Activated naive CD8-positive, alpha-beta T cell (primary cell): ENCODE results near the gene NEIL3.
"Not testable (repeated sequence)": the region's sequence is repeated elsewhere in the genome, so short reads cannot be mapped to it uniquely, and the experiment has no call there.

Source experiments
- H3K27ac Mint-ChIP-seq: one replicate; pipeline ENCODE4 v1.8.0; 2021; ENCODE audit warnings: mixed read lengths
- H3K27me3 Mint-ChIP-seq: one replicate; pipeline ENCODE4 v1.8.0; 2021; ENCODE audit warnings: mixed read lengths
- H3K36me3 Mint-ChIP-seq: one replicate; pipeline ENCODE4 v1.8.0; 2021; ENCODE audit warnings: mixed read lengths
- H3K4me1 Mint-ChIP-seq: one replicate; pipeline ENCODE4 v1.8.0; 2021; ENCODE audit warnings: low read depth, mixed read lengths
- H3K4me3 Mint-ChIP-seq: one replicate; pipeline ENCODE4 v1.8.0; 2021; ENCODE audit warnings: mild to moderate bottlenecking, mixed read lengths
- H3K9me3 Mint-ChIP-seq: one replicate; pipeline ENCODE4 v1.8.0; 2021; ENCODE audit warnings: low read depth, mixed read lengths

Gene NEIL3

GRCh38 chr4:177288335-177288734 is 21.3 kb upstream of the NEIL3 start:
- H3K27ac Mint-ChIP-seq, result no peak overlapping the region
- H3K27me3 Mint-ChIP-seq, result no peaks in the 10 kb centered on the region
- H3K36me3 Mint-ChIP-seq, result no peaks in the 10 kb centered on the region
- H3K9me3 Mint-ChIP-seq, result no peaks in the 10 kb centered on the region
- H3K4me1 Mint-ChIP-seq, result no peaks in the 10 kb centered on the region
- no peak overlapping the region for H3K4me3 Mint-ChIP-seq

GRCh38 chr4:177290780-177291179 is 18.9 kb upstream of the NEIL3 start:
- Mint-ChIP-seq H3K4me1 (no peaks in the 10 kb centered on the region), H3K9me3 (no peaks in the 10 kb centered on the region), H3K27ac (no peak overlapping the region), H3K4me3 (no peak overlapping the region), H3K27me3 (no peaks in the 10 kb centered on the region), H3K36me3 (no peaks in the 10 kb centered on the region)

- H3K27me3 Mint-ChIP-seq, result no peaks in the 10 kb centered on the region
- no peak overlapping the region for H3K27ac Mint-ChIP-seq
- no peaks in the 10 kb centered on the region for H3K4me1 Mint-ChIP-seq
- no peak overlapping the region for H3K4me3 Mint-ChIP-seq
- H3K9me3 Mint-ChIP-seq, result no peaks in the 10 kb centered on the region
- no peaks in the 10 kb centered on the region for H3K36me3 Mint-ChIP-seq
Measured at GRCh38 chr4:177292171-177292570, 17.5 kb upstream of the NEIL3 start.

- Mint-ChIP-seq H3K4me3 (no peak overlapping the region), H3K4me1 (no peaks in the 10 kb centered on the region), H3K27ac (no peak overlapping the region), H3K27me3 (no peaks in the 10 kb centered on the region), H3K36me3 (peaks cover 2% of the 10 kb centered on the region), H3K9me3 (peaks cover 7% of the 10 kb centered on the region)
Measured at GRCh38 chr4:177293208-177294033, 16.3 kb upstream of the NEIL3 start.

DNA sequence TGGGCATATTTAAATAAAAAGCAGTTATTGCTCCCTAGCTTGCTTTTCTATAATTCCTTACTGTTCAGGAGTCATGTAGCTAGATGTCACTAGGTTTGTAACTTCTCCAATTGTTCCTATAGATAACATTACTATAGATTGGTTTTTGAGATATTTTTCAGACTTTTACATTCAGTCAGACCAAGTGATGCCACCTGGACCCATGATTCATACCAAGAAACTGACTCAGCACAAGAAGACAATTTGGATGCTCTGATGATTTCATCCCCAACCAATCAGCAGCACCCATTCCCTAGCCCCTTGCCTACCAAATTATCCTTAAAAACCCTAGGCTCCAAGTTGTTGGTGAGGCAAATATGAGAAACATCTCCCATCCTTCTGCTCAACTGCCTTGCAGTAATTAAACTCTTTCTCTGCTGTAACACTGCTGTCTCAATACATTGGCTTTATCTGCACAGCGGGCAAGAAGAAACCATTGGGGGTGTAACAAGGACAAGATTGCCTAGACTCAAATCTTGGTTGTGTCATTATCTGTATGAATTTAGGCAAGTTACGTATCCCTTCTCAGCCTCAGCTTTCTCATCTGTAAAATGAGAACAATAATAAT is 11.8 kb upstream of the NEIL3 start:
- Mint-ChIP-seq H3K4me3 (no peak overlapping the region), H3K27me3 (no peaks in the 10 kb centered on the region), H3K27ac (no peak overlapping the region), H3K36me3 (peaks cover 2% of the 10 kb centered on the region), H3K9me3 (peaks cover 7% of the 10 kb centered on the region), H3K4me1 (no peaks in the 10 kb centered on the region)

DNA sequence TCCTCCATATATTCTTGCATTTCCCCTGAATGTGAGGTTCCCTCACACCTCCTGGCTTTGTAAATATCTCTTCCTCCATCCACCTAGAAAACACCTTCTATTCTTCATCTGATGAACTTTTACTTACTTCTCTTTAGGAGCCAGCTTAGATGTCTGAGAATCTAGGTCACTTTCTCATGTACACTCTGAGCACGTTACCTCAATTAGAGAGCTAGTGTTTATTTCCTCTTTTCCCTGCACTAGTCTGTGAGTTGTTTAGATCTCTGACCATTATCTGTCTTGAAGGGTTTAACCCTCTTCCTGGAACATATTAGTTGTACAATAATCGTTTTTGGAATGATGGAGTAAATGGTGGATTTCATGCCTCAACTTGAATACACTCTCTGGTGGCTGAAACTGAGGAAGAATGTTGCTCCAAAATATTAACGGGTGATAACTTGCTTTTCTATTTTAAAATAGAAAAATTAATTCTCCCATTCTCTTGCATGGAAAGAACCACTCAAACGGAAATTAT is 8.5 kb upstream of the NEIL3 start:
- H3K4me1 Mint-ChIP-seq, result no peaks in the 10 kb centered on the region
- no peaks in the 10 kb centered on the region for H3K27me3 Mint-ChIP-seq
- H3K4me3 Mint-ChIP-seq, result no peak overlapping the region
- peaks cover 2% of the 10 kb centered on the region for H3K36me3 Mint-ChIP-seq
- no peak overlapping the region for H3K27ac Mint-ChIP-seq
- peaks cover 7% of the 10 kb centered on the region for H3K9me3 Mint-ChIP-seq

DNA sequence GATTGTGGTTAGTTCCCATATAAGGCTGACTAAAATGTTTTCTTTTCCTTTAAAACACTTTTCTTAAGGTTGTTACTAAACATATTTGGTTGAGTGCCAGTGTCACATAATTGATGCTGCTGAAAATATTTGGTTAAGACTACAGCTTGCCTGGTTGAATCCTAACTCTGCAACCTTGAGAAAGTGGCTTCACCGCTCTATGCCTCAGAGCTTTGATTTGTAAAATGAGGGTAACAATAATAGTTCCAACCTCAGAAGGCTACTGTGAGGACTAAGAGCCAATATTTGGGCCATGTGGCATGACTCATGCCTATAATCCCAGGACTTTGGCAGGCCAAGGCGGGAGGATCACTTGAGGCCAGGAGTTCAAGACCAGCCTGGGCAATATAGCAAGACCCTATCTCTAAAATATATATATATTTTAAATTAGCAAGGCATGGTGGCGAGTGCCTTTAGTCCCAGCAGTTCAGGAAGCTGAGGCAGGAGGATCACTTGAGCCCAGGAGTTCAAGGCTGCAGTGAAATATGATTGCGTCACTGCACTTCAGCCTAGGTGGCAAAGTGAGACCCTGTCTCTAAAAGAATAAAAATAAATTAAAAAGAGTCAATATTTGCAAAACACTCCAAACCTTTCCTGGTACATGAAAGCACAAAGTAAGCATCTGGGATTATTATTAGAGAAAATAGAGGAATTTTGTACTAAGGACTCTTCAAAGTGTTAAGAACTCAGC is 7.1 kb upstream of the NEIL3 start:
- Mint-ChIP-seq H3K36me3 (peaks cover 2% of the 10 kb centered on the region), H3K9me3 (peaks cover 7% of the 10 kb centered on the region), H3K4me1 (no peaks in the 10 kb centered on the region), H3K27ac (no peak overlapping the region), H3K4me3 (no peak overlapping the region), H3K27me3 (no peaks in the 10 kb centered on the region)

- Mint-ChIP-seq H3K27ac (no peak overlapping the region), H3K36me3 (no peaks in the 10 kb centered on the region), H3K9me3 (no peaks in the 10 kb centered on the region), H3K4me3 (no peak overlapping the region), H3K27me3 (no peaks in the 10 kb centered on the region), H3K4me1 (peaks cover 4% of the 10 kb centered on the region)
Measured at GRCh38 chr4:177304094-177304493, 5.6 kb upstream of the NEIL3 start.

DNA sequence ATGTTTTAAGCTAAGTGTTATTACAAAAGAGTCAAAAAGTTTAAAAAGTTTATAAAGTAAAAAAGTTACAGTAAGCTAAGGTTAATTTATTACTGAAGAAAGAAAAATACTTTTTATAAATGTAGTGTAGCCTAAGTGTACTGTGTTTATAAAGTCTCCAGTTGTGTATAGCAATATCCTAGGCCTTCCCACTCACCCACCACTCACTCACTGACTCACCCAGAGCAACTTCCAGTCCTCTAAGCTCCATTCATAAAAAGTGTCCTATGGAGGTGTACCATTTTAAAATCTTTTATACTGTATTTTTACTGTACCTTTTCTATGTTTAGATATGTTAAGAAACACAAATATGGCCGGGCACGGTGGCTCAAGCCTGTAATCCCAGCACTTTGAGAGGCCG is 4.8 kb upstream of the NEIL3 start:
- not testable (repeated sequence) for H3K9me3 Mint-ChIP-seq, H3K27me3 Mint-ChIP-seq, H3K4me3 Mint-ChIP-seq, H3K36me3 Mint-ChIP-seq, H3K27ac Mint-ChIP-seq, H3K4me1 Mint-ChIP-seq

DNA sequence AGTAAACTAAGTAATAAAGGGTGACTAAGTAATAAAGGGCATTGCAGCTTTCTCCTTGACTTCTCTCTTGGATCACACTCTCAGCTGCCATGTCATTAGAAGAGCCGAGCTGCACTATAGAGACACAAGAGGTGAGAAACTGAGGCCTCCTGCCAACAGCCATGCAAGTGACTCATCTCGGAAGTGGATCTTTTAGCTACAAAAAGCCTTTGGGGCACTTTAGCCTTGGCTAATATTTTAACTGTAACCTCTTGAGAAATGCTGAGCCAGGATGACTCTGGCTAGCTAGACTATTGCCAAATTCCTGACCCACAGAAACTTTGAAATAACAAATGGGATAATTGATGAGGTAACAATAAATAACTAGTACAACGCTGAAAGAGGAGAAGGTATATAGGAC is 1.5 kb upstream of the NEIL3 start:
- H3K36me3 Mint-ChIP-seq, result no peaks in the 10 kb centered on the region
- H3K4me1 Mint-ChIP-seq, result peaks cover 14% of the 10 kb centered on the region
- no peak overlapping the region for H3K27ac Mint-ChIP-seq
- no peaks in the 10 kb centered on the region for H3K9me3 Mint-ChIP-seq
- no peak overlapping the region for H3K4me3 Mint-ChIP-seq
- no peaks in the 10 kb centered on the region for H3K27me3 Mint-ChIP-seq

DNA sequence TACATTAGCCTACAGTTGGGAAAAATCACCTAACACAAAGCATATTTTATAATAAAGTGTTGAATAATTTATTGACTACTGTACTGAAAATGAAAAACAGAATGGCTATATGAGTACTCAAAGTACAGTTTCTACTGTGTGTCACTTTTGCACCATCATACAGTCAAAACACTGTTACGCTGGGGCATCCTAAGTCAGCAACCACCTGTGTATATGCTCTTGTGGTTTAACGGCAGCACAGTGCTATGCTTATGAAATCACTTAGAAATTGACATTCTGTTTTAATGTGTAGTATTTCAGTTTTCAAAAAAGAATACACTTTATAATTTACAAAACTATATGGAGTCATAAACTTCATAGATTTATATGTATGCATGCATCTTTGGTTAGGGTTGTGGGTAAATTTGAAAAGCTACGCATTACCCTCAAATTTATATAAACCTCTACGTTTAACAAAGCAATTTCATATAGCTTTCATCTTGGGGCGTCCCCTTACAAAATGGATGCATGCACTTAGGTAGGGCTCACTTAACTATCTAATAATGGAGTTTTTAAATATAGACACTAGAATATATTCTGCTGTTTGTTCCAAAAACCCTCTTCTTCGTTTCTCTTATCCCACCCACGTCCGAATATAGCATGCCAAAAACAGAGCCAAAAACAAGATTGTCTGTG is 690 bp upstream of the NEIL3 start:
- H3K4me3 Mint-ChIP-seq, result peak overlapping the region; percentile 86
- H3K4me1 Mint-ChIP-seq, result peaks cover 14% of the 10 kb centered on the region
- H3K27me3 Mint-ChIP-seq, result no peaks in the 10 kb centered on the region
- no peaks in the 10 kb centered on the region for H3K36me3 Mint-ChIP-seq
- H3K9me3 Mint-ChIP-seq, result no peaks in the 10 kb centered on the region
- peak overlapping the region; percentile 16 for H3K27ac Mint-ChIP-seq

GRCh38 chr4:177311589-177311988 is 1.9 kb downstream of the NEIL3 start:
- no peaks in the 10 kb centered on the region for H3K9me3 Mint-ChIP-seq
- H3K4me3 Mint-ChIP-seq, result no peak overlapping the region
- H3K4me1 Mint-ChIP-seq, result peaks cover 27% of the 10 kb centered on the region
- no peaks in the 10 kb centered on the region for H3K27me3 Mint-ChIP-seq
- H3K36me3 Mint-ChIP-seq, result no peaks in the 10 kb centered on the region
- H3K27ac Mint-ChIP-seq, result no peak overlapping the region

- Mint-ChIP-seq H3K4me1 (peaks cover 32% of the 10 kb centered on the region), H3K9me3 (no peaks in the 10 kb centered on the region), H3K4me3 (no peak overlapping the region), H3K27ac (no peak overlapping the region), H3K36me3 (no peaks in the 10 kb centered on the region), H3K27me3 (no peaks in the 10 kb centered on the region)
Measured at GRCh38 chr4:177313263-177313662, 3.6 kb downstream of the NEIL3 start.

DNA sequence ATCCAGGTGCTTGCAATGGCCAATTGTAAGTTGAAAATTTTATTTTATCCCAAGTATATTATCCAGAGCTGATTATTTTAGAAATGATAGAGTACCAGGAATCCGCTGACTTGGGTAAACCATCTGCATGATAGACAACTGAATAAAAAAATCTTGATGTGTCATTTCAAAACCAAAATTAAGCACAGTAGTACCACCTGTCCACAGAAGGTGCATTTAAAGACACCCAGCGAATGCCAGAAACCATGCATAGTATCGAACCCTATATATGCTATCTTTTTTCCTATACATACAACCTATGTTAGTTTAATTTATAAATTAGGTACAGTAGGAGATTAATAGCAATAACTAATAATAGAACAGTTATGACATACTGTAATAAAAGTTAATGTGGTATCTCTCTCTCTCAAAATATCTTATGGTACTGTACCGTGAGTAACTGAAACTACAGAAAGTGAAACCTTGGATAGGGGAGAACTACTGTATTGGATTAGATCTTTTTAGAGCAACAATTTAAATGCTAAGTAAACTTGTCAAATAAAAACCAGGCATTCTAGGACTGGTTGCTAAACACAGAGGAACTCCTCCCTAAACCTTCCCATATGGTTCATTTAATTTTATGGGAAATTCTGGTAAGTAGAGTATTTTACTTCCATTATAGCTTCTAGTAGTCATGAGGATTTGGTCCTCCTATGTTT is 6.2 kb downstream of the NEIL3 start:
- H3K4me3 Mint-ChIP-seq, result peak overlapping the region; percentile 53
- no peaks in the 10 kb centered on the region for H3K27me3 Mint-ChIP-seq
- no peak overlapping the region for H3K27ac Mint-ChIP-seq
- no peaks in the 10 kb centered on the region for H3K9me3 Mint-ChIP-seq
- peaks cover 22% of the 10 kb centered on the region for H3K4me1 Mint-ChIP-seq
- H3K36me3 Mint-ChIP-seq, result no peaks in the 10 kb centered on the region
